ENCODE data around the gene GSTCD.
"Not testable (repeated sequence)": the region's sequence is repeated elsewhere in the genome, so short reads cannot be mapped to it uniquely, and the experiment has no call there.

The GSTCD gene

GRCh38 chr4:105838082-105838481, 129.5 kb downstream of the GSTCD start:
- TF ChIP-seq, protein P1, sequence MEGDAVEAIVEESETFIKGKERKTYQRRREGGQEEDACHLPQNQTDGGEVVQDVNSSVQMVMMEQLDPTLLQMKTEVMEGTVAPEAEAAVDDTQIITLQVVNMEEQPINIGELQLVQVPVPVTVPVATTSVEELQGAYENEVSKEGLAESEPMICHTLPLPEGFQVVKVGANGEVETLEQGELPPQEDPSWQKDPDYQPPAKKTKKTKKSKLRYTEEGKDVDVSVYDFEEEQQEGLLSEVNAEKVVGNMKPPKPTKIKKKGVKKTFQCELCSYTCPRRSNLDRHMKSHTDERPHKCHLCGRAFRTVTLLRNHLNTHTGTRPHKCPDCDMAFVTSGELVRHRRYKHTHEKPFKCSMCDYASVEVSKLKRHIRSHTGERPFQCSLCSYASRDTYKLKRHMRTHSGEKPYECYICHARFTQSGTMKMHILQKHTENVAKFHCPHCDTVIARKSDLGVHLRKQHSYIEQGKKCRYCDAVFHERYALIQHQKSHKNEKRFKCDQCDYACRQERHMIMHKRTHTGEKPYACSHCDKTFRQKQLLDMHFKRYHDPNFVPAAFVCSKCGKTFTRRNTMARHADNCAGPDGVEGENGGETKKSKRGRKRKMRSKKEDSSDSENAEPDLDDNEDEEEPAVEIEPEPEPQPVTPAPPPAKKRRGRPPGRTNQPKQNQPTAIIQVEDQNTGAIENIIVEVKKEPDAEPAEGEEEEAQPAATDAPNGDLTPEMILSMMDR (conservative IDR thresholded peaks at IDR 0.05), result no peak
- no peak for TF ChIP-seq ZFX (IDR thresholded peaks at IDR 0.05)
- no peak overlapping the region for H3K27ac ChIP-seq

GRCh38 chr4:105840426-105841174, 132.0 kb downstream of the GSTCD start:
- no peak for TF ChIP-seq ZFX (IDR thresholded peaks at IDR 0.05)
- TF ChIP-seq, protein P1 (conservative IDR thresholded peaks at IDR 0.05), result no peak
- H3K27ac ChIP-seq, result no peak overlapping the region

GRCh38 chr4:105843941-105844340, 135.4 kb downstream of the GSTCD start:
- no peak overlapping the region for H3K27ac ChIP-seq
- TF ChIP-seq ZFX (IDR thresholded peaks at IDR 0.05), result no peak
- TF ChIP-seq, protein P1 (conservative IDR thresholded peaks at IDR 0.05), result no peak

DNA sequence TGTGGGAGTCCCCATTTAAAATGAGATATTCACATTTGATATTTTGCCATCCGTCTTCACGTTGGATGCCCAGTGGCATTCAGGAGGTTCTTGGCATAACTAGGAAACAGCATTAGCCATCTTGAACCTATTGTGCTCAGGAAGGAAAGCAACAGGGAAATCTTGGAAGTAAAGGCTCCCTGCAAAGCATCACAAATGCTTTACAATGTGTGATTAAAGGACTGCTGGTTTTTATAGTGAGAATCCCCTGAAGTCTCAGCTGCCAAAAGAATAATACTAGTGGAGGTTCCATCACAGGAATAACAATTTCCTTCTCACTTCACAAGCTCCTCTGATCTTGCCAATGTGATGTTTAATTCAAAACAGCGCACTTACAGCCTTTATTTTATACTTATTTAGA, 137.0 kb downstream of the GSTCD start:
- no peak overlapping the region for H3K27ac ChIP-seq
- TF ChIP-seq ZFX (IDR thresholded peaks at IDR 0.05), result no peak
- TF ChIP-seq, protein P1 (conservative IDR thresholded peaks at IDR 0.05), result no peak

DNA sequence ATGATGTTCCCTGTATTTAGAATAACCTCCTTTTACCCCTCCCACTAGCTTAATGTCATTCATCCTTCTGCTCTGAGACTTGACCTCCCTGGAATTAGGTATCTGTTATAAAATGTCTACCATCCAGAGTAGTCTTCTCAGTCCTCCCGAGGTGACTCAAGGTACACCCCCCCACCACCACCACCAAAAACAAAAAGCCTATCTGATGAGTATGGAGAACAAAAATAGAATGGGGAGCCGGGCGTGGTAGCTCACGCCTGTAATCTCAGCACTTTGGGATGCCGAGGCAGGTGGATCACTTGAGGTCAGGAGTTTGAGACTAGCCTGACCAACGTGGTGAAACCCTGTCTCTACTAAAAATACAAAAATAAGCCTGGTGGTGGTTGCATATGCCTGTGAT, 139.8 kb downstream of the GSTCD start:
- H3K27ac ChIP-seq, result not testable (repeated sequence)

GRCh38 chr4:105851196-105851595, 142.6 kb downstream of the GSTCD start:
- H3K27ac ChIP-seq, result no peak overlapping the region
- no peak for TF ChIP-seq ZFX (IDR thresholded peaks at IDR 0.05)
- TF ChIP-seq, protein P1 (conservative IDR thresholded peaks at IDR 0.05), result no peak

- H3K27ac ChIP-seq, result not testable (repeated sequence)
Observed at GRCh38 chr4:105852230-105852629, 143.6 kb downstream of the GSTCD start.

- TF ChIP-seq, protein P1 (conservative IDR thresholded peaks at IDR 0.05), result no peak
- no peak for TF ChIP-seq ZFX (IDR thresholded peaks at IDR 0.05)
- no peak overlapping the region for H3K27ac ChIP-seq
Observed at GRCh38 chr4:105858466-105859040, 150.0 kb downstream of the GSTCD start.

Data from C4-2B (cell line).